ENCODE results near the gene INPP4B.
A peak's percentile ranks its signal among the peaks of the same experiment; 100 is the strongest.

INPP4B gene

DNA sequence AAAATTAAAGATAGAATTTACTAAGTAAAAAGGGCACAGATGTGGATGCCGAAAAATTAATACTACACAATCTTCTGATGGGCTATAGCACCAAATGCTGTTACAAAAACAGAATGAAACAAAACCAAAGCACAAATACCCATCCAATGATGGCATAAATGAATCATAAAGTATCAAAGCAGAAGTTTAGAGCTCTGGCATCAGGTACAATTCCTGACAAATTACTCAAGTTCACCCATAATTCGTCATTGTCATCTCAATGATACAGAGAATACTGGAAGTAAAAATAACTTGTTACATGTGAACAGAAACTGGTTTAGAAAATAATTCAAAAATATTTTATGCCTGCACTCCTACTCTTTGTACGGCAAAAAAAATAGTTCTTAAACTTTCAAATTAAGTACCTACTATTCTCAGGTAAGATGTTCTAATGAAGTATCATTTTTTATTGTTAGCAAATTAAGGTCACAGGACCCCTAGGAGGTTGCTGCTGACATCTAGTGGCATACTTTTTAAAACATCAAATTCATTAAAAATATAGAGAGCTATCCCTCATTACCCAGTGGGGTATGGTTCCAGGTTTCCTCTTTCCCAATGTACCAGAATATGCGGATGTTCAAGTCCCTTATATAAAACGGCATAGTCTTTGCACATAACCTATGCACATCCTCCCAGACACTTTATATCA is 126.1 kb downstream of the INPP4B start:
- peak; percentile 65 for FAIRE-seq

DNA sequence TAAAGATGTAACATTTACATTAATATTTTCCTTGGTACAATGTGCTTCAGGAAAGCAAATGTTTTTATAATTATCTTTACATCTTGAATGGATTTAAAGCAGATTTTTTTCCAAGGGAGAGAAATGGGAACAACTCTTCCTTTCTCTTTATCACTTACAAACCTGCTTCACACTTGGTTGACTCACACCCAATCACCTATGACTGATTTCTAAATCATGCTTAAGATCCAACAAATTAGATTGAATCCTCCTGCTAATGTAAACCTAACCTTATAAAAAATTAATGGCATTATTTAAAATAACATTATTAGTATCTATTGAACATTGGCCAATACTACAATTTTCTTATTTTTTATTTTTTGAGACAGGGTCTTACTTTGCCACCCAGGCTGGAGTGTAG is 127.1 kb downstream of the INPP4B start:
- no peak for FAIRE-seq

DNA sequence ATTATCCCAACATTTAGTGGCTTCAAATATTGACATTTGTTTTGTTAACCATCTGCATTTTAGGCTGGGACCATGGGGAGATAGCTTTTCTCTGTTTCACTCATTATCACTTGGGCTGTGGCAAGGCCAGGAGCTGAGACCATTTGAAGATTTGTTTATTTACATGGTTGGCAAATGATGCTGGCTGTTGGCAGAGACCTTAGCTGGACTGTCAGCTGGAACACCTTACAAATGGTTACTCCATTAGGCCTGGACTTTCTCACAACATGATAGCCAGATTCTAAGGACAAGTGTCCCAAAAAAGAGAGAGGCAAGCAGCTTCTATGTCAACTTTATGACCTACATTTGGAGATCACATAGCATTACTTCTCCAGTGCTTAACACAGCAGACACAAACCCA is 130.4 kb downstream of the INPP4B start:
- no peak for FAIRE-seq

DNA sequence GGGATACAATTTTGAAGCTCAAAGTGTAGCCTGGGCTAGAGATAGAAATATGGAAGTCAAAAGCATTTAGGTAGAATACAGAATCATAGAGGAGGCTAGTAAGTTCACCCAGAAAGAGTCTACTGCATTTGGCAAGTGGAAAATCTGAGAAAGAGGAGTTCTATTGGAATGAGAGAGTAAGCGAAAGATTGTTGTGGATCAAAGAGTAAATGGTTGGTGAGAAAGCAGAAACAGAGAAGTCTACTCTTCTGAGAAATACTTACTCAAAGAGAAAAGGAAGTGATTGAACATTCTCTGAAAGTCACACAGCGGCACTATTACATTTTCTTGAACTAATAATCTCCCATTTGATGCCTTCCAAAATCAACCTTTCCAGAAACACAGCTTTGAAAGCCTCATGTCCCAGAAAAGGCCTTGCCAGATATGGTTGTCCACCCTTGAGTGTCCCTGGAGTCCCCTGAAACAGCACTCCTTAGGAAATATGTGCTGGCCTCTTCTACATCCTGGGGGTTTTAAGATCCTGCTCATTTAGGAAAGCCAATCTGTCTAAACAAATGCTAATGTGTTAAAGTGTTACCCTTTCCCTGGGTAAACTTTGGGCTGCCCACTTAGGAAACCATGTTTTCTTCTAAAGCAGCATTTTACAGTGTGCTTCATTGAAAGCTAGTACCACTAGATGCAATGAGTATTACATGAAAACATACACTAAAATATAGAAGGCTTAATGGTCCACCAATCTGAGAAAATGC is 132.6 kb downstream of the INPP4B start:
- no peak for FAIRE-seq

DNA sequence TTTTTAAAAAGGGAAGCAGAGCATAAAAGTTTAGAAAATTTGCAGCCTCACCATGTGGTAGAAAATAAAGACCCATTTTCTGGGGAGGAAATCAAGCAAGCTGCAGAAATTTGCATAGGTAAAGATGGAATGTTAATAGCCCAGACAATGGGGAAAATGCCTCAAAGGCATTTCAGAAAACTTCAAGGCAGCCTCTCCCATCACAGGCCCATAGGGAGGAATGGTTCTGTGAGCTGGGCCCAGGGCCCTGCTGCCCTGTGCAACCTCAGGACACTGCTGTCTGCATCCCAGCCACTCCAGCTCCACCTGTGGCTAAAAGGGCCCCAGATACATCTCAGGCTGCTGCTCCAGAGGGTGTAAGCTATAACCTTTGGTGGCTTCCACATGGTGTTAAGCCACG is 137.9 kb downstream of the INPP4B start:
- FAIRE-seq: no peak

DNA sequence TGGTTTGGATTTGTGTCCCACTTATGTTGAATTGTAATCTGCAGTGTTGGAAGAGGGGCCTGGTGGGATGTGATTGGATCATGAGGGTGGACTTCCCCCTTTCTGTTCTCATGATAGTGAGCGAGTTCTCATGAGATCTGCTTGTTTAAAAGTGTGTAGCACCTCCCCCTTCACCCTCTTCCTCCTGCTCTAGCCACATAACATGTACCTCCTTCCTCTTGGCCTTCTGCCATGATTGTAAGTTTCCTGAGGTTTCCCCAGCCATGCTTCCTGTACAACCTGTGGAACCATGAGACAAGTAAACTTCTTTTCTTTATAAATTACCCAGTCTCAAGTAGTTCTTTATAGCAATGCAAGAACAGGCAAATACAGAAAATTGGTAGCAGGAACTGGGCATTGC is 138.7 kb downstream of the INPP4B start:
- no peak for FAIRE-seq

DNA sequence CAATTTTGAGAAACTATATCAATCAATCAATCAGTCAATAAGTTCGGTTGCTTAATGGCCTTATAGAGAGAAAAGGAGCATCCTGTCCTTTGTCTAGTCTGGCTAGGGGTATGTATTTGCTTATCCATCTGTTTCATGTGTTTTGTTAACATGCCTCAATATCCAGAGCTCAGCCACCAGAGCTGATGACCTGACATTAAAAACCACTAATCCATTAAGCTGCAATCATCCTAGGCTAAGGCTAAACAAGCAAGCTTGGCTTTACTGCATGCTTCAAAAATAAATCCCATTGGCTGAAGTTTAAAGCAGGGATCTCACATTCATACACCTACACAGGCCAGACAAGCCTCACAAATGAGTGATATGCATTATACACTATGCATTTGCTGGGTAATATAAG is 139.7 kb downstream of the INPP4B start:
- no peak for FAIRE-seq

DNA sequence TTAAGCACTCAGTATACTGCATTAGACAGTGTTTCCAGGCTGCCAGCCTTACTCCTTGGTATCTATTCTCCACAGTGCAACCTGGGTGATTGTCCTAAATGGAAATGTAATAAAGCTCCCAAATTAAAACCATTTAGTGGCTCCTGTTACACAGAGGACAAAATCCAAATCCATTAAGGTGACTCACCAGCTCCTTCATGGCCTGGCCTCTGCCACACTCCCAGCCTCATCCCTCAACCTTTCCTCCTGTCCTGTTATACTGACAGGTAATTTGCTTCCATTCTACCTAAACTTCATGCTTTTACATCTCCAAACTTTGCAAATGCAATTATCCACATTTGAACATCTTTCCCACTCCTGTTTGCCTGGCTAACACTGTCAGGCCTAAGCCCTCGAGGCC is 140.3 kb downstream of the INPP4B start:
- no peak for FAIRE-seq

DNA sequence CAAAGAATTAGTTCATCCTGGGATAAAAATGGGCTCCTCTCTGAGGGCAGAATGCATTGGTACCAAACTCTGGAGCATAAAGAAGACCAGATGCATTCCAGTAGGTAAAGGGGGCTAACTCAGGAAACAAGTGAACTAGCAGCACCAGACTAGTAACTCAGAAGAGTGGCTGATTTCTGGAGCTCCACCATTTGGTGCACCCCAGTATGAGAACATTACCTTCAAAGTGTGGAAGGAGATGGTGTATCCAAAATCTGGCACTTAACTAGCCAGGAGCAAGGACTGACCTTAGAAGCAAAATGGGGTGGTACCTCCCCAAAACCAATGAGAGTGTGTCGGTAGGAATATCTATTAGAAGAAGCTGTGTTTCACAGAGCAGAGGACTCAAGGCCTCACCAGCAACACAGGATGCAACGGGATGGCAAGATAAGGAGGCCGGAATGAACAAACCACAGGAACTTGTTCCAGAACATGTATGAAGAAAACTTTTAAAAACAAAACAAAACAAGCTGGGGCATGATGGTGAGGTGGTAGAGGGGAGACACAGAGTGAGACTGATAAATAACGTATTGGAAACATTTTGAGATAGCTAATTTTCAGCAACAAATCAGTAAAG is 142.3 kb downstream of the INPP4B start:
- FAIRE-seq: no peak

DNA sequence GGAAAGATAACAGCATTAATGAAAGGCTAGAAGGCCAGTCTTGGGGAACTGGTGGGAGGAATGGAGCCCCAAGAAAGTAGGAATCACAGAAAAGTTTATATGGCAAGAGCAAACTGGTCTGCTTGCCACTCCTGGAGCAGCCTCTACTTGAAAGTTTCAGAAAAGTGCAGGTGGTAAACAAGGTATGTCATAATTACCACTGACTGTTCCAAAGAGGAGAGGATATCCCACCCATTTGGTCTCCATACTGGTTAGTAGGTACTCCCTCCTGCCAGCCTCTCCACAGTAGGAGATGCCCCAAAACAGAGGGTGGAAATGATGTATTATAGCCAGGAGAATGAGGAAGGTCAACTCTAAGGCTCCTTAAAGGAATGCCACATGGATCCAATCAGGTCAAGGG is 145.1 kb downstream of the INPP4B start:
- FAIRE-seq: no peak

DNA sequence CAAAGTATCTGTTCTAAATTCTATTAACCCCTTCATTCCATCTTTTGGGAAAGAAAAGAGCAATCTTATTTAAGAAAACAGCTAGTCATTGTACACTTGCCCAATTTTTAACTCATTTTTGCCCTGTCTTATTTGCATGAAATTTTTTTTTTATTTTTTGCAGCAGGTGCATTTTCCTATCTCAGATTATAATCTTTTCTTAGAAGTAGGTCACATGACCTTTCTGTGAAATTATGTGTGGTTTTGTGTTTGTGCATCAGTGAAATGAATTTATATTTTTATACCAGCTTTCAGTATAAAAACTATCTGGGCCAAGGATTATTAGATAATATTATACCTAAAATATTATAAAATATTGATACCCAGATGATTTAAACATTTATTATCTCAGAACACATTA is 145.6 kb downstream of the INPP4B start:
- FAIRE-seq: no peak

DNA sequence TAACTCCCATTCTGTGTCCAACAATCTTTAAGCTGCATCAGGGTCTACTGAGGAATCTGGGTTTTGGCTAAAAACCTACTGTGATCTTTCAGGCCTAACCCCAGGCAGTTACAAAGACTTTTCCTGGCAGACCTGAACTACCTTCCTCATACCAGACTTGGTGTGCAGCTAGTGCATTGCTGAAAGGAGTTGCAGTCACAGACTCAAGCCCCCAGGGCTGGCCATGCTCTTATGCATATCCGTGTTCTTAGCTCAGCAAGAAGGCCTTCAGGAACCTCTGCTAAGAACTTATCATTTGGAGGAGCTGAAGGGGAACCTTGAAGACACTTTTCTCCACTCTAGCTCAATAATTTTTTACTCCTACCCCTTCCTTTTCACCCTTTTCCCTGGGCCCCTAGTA is 147.5 kb downstream of the INPP4B start:
- FAIRE-seq: no peak

DNA sequence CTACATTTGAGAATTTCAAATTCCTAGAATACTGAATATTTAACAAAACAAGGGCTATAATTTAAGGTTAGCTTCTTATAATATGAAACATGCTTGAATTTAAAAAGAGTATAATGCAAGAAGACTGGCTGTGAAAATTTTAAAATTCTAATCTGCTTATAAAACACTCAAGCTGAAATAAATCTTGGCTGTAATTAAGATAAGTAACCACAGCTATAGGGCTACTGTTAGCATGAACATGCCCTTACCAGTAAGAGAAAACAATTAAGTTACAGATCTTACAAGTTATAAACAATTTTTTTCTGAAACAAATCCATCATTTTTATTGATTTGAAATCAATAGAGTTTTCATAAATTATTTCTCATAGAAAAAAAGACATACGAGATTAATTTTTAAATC is 148.2 kb downstream of the INPP4B start:
- no peak for FAIRE-seq

DNA sequence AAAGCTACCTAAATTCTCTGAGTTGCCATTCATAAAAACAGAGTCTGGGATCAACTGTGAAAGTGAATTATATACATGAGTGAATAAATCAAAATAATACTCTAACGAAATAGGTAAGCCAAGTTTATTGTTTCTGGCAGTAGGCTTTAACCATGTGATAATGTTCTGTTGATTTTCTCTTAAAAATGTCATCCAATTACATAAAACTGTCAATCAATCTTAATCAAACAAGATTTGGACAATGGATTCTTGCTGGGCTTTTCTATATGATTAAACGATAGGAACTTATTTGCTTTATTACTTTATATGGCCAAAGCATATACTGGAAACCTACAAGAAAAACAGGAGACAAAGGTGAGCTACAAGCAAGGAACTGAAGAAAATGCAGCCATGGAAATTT is 148.8 kb downstream of the INPP4B start:
- FAIRE-seq: no peak

DNA sequence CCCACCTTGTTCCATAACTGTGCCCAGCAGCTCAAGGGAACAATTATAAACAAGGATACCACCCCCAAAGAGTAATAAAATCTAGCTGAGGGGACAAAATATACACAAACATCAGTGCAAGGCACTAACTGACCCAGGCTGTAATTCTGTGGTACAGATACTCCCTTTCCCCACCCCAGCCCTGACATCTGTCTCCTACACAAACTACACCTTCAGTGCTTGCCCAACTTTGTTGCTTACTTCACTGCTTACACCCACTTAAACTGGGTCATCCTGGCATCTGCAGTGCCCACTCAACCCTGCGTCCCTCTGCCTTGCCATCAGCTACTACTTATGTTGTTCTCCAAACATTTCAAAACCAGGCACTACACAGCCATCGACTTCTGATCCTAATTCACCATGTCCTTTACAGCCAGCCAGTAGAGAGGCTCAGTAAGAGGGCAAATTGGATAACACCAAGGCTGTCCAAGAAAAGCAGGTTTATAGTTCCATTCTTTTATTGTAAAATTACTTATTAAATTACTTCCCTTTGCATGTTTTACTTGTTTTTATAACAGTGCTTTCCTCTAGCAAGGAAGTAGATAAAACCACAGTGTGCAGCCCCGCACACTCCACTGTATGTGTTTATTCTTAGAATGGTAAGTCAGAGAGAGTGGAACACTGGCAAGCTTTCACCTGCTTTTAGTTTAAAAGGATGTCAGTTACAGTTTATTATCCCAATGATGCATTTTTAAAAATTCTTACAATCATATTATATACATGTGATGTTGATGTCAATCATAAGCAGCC is 149.6 kb downstream of the INPP4B start:
- no peak for FAIRE-seq

DNA sequence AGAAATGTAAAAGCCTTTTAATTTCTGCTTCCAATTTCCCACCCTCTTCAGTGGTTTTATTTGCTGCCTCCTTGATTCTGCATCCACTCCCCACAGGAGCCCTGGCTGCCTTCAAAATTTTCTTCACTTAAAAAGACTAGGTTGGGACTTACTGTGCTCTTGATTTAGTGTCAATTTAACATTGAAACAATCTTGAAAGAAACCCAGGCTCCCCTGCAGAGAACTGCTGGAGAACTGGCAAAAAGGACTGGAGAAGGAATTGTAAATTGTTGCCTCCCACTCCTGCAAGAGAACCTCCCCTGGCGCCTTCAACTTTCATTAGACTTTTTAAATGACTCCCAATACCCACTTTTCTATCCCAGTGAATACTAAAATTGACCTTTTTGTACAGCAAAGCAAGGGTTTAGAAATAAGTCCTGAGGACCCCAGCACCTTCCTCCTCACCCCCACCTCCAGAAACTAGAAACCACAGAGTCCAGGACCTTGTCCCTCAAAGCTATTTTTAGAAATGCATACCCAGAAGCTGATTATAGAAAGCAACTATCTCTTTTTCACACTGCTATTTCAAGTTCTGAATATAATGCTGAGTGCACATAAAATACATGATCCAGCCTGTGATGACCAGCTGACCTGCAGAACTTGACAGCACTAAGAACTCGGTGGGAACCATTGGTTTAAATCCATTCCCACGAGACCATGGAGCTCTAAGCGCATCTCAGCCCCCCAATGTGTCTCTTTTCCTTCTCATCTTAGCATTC is 155.5 kb downstream of the INPP4B start:
- no peak for FAIRE-seq

DNA sequence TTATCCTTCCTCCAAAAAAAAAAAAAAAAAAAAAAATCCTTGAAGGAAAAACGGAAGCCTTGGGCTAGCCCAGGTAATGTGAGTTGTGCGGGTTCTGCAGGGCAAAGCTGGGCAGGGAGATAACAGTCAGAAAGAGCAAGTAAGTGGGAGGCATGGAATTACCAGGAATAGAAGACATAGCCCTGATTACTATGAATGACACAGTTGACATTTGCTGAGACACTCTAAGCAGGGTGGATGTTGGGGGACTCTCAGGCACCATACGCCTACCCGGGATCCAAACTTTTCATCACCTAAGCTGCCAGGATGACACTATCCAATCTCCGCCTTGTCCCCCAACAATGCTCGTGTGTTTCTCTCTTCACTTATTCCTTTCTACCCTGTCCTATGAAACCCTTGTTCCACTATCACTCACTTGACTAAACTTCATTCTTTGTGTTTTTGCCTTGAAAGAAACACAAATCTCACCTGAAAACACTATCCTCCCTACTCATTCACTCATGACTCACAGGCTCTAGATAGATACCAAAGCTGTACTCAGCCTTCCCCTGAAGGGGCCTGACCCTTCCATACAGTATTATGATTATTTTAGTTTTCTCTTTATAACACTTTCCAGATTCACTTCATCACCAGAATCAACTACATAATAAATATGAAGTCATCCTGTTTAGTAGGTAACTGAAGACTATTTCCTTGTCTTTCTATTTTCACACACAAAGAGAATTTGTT is 158.4 kb downstream of the INPP4B start:
- no peak for FAIRE-seq

DNA sequence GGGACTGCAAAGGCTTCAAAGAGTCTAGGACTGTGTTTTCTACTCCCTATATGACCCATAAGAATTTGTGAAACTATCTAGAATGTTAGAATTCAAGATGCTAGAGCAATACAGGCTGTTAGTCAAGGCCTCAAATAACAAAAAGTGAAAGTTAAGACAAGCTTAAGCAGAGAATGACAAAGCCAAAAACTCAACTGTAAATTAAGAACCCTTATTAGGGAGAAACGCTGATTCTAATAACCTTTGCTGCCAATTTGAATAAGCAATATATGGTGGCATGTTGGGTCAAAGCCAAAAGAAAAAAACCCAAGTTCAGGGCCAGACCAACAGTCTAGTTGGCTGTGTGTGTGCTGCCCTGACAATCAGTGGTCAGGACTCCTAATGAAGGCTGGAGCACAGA is 160.0 kb downstream of the INPP4B start:
- no peak for FAIRE-seq

DNA sequence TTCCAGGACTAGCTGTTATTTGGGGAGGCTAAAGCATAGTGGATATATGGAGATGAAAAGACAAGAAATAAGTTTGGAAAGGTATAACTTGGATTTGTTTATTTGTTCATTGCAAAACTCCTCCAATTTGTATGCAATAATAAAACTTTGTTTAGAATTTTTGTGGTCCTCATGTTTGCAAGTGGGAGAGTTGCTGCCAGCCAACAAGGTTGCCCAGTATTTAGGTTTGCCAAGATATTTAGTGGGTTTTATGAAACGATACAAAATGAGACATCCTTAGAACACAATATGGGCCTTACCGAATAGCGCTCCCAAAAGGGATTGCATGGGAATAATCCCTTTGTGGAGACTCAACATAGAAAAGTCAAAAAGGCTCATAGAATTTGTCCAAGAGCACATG is 162.1 kb downstream of the INPP4B start:
- no peak for FAIRE-seq

DNA sequence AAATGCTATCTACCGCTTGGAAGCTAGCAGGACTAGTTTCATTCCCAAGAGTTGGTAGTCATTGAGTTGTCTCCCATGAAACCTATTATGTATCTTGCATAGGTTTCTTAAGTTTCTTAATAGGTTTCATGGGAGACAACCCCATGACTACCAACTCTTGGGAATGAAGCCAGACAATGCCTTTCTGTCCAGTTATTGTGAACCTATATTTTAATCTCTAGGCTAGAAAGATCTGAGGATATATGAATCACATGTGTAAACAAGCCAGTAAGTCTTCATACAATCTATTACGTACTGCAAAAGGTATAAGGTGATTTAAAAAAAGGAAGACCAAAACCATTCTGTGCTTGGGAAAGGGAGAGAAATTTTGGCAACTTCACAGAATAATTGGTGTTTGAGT is 162.6 kb downstream of the INPP4B start:
- no peak for FAIRE-seq

DNA sequence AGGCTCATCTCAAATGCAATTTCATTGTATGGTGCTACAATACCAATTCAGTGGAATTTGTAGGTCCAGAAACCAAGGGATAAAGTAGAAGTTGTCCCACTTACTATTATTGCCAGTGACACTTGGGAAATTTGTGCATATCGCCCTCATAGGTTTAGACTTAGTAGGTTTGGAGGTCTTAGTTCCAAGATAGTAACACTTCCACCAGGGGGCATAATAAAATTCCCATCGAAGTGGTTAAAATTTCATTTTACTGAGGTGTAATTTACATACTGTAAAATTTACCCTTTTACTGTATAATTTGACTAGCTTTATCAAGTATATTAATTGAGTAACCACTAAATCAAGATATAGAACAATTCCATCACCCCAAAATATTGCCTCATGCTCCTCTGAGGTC is 174.6 kb downstream of the INPP4B start:
- FAIRE-seq: no peak

DNA sequence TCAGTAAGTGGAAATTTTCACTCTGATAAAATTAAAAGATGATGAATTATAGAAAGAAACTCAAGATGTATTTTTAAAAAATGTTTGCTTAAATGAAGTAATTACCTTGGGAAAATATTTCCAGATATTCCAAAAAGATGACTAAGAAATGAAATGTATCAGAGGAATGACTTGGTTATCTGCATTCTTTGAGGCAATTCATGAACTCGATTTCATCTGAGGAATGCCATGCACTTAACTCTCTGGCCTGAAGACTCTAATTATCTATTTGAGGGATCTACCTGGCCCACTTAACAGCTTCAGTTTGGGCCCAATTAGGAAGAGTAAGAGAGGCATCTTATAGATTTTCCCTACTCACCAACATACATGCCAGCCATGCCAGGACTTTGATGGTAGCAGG is 182.3 kb downstream of the INPP4B start:
- no peak for FAIRE-seq
